Neural crest cell (in vitro differentiated cells): Measurements from ENCODE around the gene EFEMP1. TPM values are rescaled to one million over a fixed set of nuclear protein-coding genes. Genes with fewer than 3 reads are reported as not detected.

Experiments used
- DNase-seq: peaks from one replicate; pipeline ENCODE4 v3.0.0; 2021; ENCODE audit warnings: low read depth, mixed read lengths, low spot score
- H3K27ac Mint-ChIP-seq: one replicate; pipeline ENCODE4 v1.8.0; 2021; ENCODE audit warnings: mild to moderate bottlenecking, mixed read lengths; ENCODE audit not compliant: unreplicated experiment
- H3K27me3 Mint-ChIP-seq: 2 replicates; pipeline ENCODE4 v1.8.0; 2021; ENCODE audit warnings: low read depth, mild to moderate bottlenecking, mixed read lengths
- H3K36me3 Mint-ChIP-seq: 2 replicates; pipeline ENCODE4 v1.8.0; 2021; ENCODE audit warnings: low read depth, mild to moderate bottlenecking, mixed read lengths
- H3K4me1 Mint-ChIP-seq: 2 replicates; pipeline ENCODE4 v1.8.0; 2021; ENCODE audit warnings: mixed read lengths
- H3K4me3 Mint-ChIP-seq: one replicate; pipeline ENCODE4 v1.8.0; 2021; ENCODE audit warnings: mild to moderate bottlenecking, mixed read lengths
- H3K9me3 Mint-ChIP-seq: 2 replicates; pipeline ENCODE4 v1.8.0; 2021; ENCODE audit warnings: mixed read lengths
- total RNA-seq: library from RNA; stranded (reverse); gene quantifications from 2 replicates; pipeline ENCODE4 v1.2.1, GENCODE V29; 2021
- TF ChIP-seq, protein P1 (sequence below): fragments of 200-600 bp; sonication (generic); conservative IDR thresholded peaks from 2 replicates; pipeline ENCODE4 v1.5.0; 2021; ENCODE audit warnings: antibody characterized with exemption, mild to moderate bottlenecking

Gene EFEMP1
- total RNA-seq, 1 donor from 2014 or later = 4.1 TPM

DNA sequence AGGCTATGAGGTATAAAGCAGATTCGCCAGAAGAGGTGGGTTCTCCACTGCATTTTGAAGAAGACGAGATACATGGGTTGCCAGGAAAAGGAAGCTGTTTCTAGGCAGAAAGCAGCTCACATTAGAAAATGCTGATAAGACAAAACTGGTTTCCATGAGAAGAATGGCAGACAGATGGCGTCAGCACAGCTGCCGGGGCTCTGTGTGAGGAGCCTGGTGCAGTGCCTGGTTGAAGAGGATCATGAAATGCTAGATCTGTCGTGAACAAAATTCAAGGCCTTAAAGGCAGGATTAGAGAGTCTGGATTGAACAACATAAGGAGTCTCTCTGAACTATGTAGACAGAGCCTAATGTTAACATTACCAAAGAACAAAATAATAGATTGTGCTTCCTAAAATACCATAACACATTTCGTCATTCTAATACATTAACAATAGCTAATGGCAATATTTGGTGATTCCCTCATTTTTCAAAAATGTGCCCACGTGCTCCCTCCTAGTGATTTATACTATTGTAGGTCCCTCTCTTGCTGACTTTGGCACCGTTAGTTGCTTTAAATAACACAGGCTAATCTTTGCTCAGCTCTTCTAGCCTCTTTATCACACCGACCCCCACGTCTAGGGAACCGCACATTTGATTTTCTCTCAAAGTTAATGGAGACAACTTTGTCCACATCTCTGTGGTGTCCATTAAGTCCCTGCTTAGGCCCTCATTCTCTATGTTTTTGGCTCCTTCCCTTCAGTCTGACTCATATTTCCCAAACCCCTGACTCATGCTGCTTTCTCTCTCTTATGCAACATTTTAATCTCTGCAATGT, 38.2 kb downstream of the EFEMP1 start:
- Mint-ChIP-seq H3K27me3 (no peaks in the 10 kb centered on the region), H3K4me1 (peaks cover 12% of the 10 kb centered on the region), H3K36me3 (no peaks in the 10 kb centered on the region), H3K27ac (no peak overlapping the region), H3K4me3 (no peak overlapping the region), H3K9me3 (no peaks in the 10 kb centered on the region)
- no peak for DNase-seq
- TF ChIP-seq, protein P1, sequence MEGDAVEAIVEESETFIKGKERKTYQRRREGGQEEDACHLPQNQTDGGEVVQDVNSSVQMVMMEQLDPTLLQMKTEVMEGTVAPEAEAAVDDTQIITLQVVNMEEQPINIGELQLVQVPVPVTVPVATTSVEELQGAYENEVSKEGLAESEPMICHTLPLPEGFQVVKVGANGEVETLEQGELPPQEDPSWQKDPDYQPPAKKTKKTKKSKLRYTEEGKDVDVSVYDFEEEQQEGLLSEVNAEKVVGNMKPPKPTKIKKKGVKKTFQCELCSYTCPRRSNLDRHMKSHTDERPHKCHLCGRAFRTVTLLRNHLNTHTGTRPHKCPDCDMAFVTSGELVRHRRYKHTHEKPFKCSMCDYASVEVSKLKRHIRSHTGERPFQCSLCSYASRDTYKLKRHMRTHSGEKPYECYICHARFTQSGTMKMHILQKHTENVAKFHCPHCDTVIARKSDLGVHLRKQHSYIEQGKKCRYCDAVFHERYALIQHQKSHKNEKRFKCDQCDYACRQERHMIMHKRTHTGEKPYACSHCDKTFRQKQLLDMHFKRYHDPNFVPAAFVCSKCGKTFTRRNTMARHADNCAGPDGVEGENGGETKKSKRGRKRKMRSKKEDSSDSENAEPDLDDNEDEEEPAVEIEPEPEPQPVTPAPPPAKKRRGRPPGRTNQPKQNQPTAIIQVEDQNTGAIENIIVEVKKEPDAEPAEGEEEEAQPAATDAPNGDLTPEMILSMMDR = no peak

DNA sequence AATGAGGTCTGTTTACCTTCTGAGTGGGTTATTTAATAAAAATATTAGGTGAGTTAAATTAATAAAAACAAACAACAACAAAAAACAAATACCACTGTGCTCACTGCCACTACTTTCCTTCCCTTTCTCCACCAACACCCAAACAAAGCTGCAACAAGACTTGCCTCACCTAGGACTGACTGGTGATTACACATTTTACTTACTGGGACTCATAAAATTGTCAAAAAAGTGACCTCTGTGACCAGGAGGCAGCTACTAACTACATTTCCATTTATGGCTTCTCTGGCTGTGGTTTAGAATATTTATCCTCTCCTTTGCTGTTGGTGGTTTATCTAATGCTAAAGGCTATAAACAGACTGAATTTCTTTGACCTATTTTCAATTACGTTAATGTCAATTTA, 39.8 kb downstream of the EFEMP1 start:
- TF ChIP-seq, protein P1 = no peak
- Mint-ChIP-seq H3K9me3 (no peaks in the 10 kb centered on the region), H3K27me3 (no peaks in the 10 kb centered on the region), H3K4me3 (no peak overlapping the region), H3K27ac (no peak overlapping the region), H3K36me3 (no peaks in the 10 kb centered on the region), H3K4me1 (peaks cover 6% of the 10 kb centered on the region)
- DNase-seq = no peak

DNA sequence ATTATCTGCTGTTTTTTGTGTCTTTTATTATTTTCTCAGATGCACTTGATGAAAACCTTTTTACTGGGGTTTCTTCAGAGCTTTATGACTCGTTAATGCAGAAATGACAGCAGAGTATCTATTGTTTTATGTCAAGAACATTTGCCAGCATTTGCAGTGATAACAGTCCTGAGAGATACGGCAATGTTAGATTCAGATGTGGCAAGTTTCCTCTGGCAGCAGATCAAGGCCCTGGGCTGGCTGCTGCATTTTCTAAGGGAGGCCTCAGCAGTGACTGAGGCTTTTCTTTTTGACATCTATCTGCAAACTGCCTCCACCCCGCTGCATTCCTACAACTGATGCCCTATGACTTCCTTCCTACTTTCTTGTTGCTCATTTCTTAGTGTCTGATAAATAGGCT, 40.2 kb downstream of the EFEMP1 start:
- Mint-ChIP-seq H3K27ac (no peak overlapping the region), H3K36me3 (no peaks in the 10 kb centered on the region), H3K27me3 (no peaks in the 10 kb centered on the region), H3K9me3 (no peaks in the 10 kb centered on the region), H3K4me3 (no peak overlapping the region), H3K4me1 (peaks cover 4% of the 10 kb centered on the region)
- no peak for DNase-seq
- TF ChIP-seq, protein P1 = no peak

DNA sequence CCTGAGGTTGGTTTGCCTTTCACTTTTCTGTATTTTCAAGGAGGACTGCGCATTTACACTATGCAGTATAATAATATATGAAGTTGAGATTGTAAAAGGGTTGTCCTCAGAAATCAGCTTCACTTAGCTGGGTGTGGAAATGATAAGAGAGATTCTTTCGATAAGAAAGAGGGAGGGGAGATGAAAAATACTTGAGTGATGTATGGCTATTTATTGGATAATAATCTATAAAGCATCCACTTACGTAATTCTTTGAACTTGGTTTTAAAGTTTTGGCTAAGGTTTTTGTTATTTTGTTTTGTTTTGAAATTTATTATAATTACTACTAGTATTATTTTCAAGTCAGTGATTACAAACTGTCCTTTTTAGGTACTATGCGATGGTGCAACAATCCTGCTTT, 40.6 kb downstream of the EFEMP1 start:
- TF ChIP-seq, protein P1 = no peak
- Mint-ChIP-seq H3K9me3 (no peaks in the 10 kb centered on the region), H3K4me3 (no peak overlapping the region), H3K36me3 (no peaks in the 10 kb centered on the region), H3K27ac (no peak overlapping the region), H3K4me1 (peaks cover 4% of the 10 kb centered on the region), H3K27me3 (no peaks in the 10 kb centered on the region)
- no peak for DNase-seq

DNA sequence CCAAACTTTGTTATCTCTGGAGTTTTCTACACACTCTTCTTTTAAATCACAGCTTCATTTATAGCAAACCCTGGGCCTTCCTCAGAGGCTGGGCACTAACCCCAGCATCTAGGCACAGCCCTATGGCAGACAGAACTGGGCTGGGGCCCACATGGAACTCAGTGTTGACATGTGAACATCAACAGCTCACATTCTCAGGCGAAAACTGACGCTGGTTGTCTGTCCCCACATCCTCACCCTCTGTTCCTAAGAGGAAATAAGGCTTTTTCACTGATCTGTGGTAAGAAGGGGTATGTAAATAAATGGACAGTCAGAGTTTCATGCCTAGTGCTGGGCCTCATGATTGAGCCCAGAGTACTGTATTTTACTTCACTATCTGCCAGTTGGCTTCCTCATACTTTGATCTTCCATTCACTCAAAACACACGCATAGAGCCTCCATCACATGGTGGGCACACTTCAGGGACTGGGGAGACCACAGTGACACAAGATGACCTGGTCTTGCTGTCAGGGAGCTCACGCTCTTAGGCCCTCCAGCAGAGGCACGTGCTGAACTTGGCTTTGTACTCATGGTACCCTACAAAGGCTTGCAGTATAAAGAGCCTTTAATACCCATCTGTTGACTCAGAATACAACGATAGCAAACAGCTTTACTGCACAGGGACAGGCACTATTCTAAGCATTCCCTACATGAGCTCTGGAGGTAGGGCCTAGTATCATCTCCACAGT, 43.0 kb downstream of the EFEMP1 start:
- Mint-ChIP-seq H3K4me3 (no peak overlapping the region), H3K36me3 (no peaks in the 10 kb centered on the region), H3K4me1 (no peaks in the 10 kb centered on the region), H3K9me3 (no peaks in the 10 kb centered on the region), H3K27me3 (no peaks in the 10 kb centered on the region), H3K27ac (no peak overlapping the region)
- TF ChIP-seq, protein P1 = no peak
- no peak for DNase-seq
